Mesenchymal stem cell (in vitro differentiated cells and primary cell): ENCODE results near the gene MECP2.
A peak's percentile ranks its signal among the peaks of the same experiment; 100 is the strongest.

Source experiments
- DNase-seq: peaks from one replicate; pipeline ENCODE4 v3.0.0-alpha.2; 2013
- H2AFZ ChIP-seq: one replicate; pipeline ENCODE4 v1.6.1; 2013; ENCODE audit warnings: low read depth, mild to moderate bottlenecking, control low read depth, inconsistent platforms, low read length, moderate library complexity
- H2AK5ac ChIP-seq: 2 replicates; pipeline ENCODE4 v1.6.1; 2013; ENCODE audit warnings: low read length, moderate library complexity, mild to moderate bottlenecking, inconsistent platforms; ENCODE audit not compliant: severe bottlenecking
- H2BK120ac ChIP-seq: one replicate; pipeline ENCODE4 v1.6.1; 2013; ENCODE audit warnings: low read depth, mild to moderate bottlenecking, inconsistent platforms, low read length, moderate library complexity
- H2BK12ac ChIP-seq, 2 experiments: one replicate each; pipeline ENCODE4 v1.6.1; 2013; ENCODE audit warnings: inconsistent platforms in 2 of 2, low read length in 2 of 2, mild to moderate bottlenecking in 2 of 2, moderate library complexity in 2 of 2, control low read depth in 1 of 2
- H2BK15ac ChIP-seq: one replicate; pipeline ENCODE4 v1.6.1; 2013; ENCODE audit warnings: mild to moderate bottlenecking, low read depth, inconsistent platforms; ENCODE audit not compliant: poor library complexity, severe bottlenecking
- H2BK5ac ChIP-seq: 2 replicates; pipeline ENCODE4 v1.6.1; 2013; ENCODE audit warnings: low read depth, mild to moderate bottlenecking, low read length, control low read depth, inconsistent platforms; ENCODE audit not compliant: poor library complexity, severe bottlenecking
- H3K14ac ChIP-seq, 2 experiments: one replicate each; pipeline ENCODE4 v1.6.1; 2013; ENCODE audit warnings: inconsistent platforms in 2 of 2, low read length in 2 of 2, control low read depth in 1 of 2, mild to moderate bottlenecking in 1 of 2, moderate library complexity in 1 of 2
- H3K18ac ChIP-seq, 2 experiments: one replicate each; pipeline ENCODE4 v1.6.1; 2013; ENCODE audit warnings: inconsistent platforms in 2 of 2, low read length in 2 of 2, control low read depth in 1 of 2, low read depth in 1 of 2, mild to moderate bottlenecking in 1 of 2
- H3K23ac ChIP-seq, 2 experiments: one replicate each; pipeline ENCODE4 v1.6.1; 2013; ENCODE audit warnings: inconsistent platforms in 2 of 2, low read length in 2 of 2, mild to moderate bottlenecking in 2 of 2, moderate library complexity in 2 of 2, control low read depth in 1 of 2
- H3K27ac ChIP-seq: 2 replicates; pipeline ENCODE4 v1.5.1; 2013; ENCODE audit warnings: mild to moderate bottlenecking, moderate library complexity, low read length, control low read depth, inconsistent platforms; ENCODE audit not compliant: poor library complexity, severe bottlenecking
- H3K27me3 ChIP-seq, 2 experiments: 2 replicates each; pipeline versions ENCODE4 v1.6.1 to v1.7.0; 2013; ENCODE audit warnings: low read length in 2 of 2, mild to moderate bottlenecking in 2 of 2, moderate library complexity in 2 of 2, control low read depth in 1 of 2, inconsistent platforms in 1 of 2; ENCODE audit not compliant: control insufficient read depth in 1 of 2, insufficient read depth in 1 of 2
- H3K36me3 ChIP-seq, 2 experiments: 2 replicates each; pipeline versions ENCODE4 v1.6.1 to v1.7.0; 2013; ENCODE audit warnings: low read length in 2 of 2, control low read depth in 1 of 2, inconsistent platforms in 1 of 2, low read depth in 1 of 2, mild to moderate bottlenecking in 1 of 2; ENCODE audit not compliant: insufficient read depth in 2 of 2, control insufficient read depth in 1 of 2
- H3K4ac ChIP-seq, 2 experiments: one replicate each; pipeline ENCODE4 v1.6.1; 2013; ENCODE audit warnings: inconsistent platforms in 2 of 2, low read length in 2 of 2, mild to moderate bottlenecking in 2 of 2, moderate library complexity in 2 of 2, control low read depth in 1 of 2, low read depth in 1 of 2
- H3K4me1 ChIP-seq: 2 replicates; pipeline ENCODE4 v1.6.1; 2013; ENCODE audit warnings: low read depth, low read length, control low read depth; ENCODE audit not compliant: control insufficient read depth, insufficient read depth
- H3K4me2 ChIP-seq: 2 replicates; pipeline ENCODE4 v1.6.1; 2013; ENCODE audit warnings: low read length, mild to moderate bottlenecking, inconsistent platforms; ENCODE audit not compliant: poor library complexity, severe bottlenecking
- H3K4me3 ChIP-seq, 2 experiments: 2 replicates each; pipeline versions ENCODE4 v1.5.1 to v1.7.0; 2013; ENCODE audit warnings: low read length in 2 of 2, mild to moderate bottlenecking in 2 of 2, control low read depth in 1 of 2, low read depth in 1 of 2; ENCODE audit not compliant: insufficient read depth in 1 of 2
- H3K79me1 ChIP-seq: replicated peaks from 2 replicates; pipeline ENCODE4 v1.6.1; 2013; ENCODE audit warnings: mild to moderate bottlenecking, control low read depth, low read length, inconsistent platforms; ENCODE audit not compliant: poor library complexity, severe bottlenecking
- H3K9ac ChIP-seq: 2 replicates; pipeline ENCODE4 v1.7.0; 2013; ENCODE audit warnings: mild to moderate bottlenecking, low read length, moderate library complexity
- H3K9me3 ChIP-seq: 2 replicates; pipeline ENCODE4 v1.7.0; 2013; ENCODE audit warnings: mild to moderate bottlenecking, low read length; ENCODE audit not compliant: control insufficient read depth
- H4K8ac ChIP-seq: one replicate; pipeline ENCODE4 v1.6.1; 2013; ENCODE audit warnings: inconsistent platforms, mild to moderate bottlenecking, low read length, moderate library complexity
- H4K91ac ChIP-seq: one replicate; pipeline ENCODE4 v1.6.1; 2013; ENCODE audit warnings: mild to moderate bottlenecking, low read length, inconsistent platforms
- WGBS: methylation state at CpG from one replicate; pipeline ENCODE4 v1.1.7; 2013; ENCODE audit warnings: mixed read lengths; 5-methylcytosine and 5-hydroxymethylcytosine counted together

The MECP2 gene

DNA sequence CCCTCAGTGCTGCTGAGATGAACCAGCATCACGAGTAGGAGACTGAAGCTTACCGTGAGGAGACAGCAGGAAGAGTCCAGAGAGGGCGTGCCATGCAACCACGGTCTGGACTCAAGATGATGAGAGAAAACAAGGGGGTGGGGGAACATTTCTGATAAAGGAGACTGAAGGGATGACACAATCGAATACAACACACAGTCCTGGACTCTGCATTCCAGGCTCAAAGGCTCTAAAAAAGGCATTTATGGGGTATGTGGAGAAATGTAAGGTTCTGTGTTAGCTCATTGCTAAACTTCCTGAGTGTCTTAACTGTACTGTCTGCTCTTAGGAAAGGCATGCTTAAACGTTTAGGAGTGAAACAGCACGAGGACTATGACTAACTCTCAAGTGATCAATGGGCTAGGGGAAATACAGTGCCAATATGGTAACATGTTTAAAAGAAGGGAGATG, 57.2 kb downstream of the MECP2 start:
- Histone ChIP-seq H4K8ac (no peak overlapping the region), H3K4me2 (no peak overlapping the region), H2BK12ac (peak overlapping the region in 1 of 2 experiments; percentile 84), H2AFZ (no peak overlapping the region), H3K9me3 (no peaks in the 10 kb centered on the region), H2AK5ac (no peak overlapping the region), H2BK120ac (no peak overlapping the region), H3K9ac (peak overlapping the region; percentile 72), H4K91ac (no peak overlapping the region), H2BK15ac (no peak overlapping the region), H3K14ac (no peak overlapping the region), H3K36me3 (peaks cover 0 to 15% of the 10 kb centered on the region in 2 experiments), H3K4me1 (peaks cover 7% of the 10 kb centered on the region), H3K23ac (no peak overlapping the region), H3K27me3 (peaks cover 0 to 48% of the 10 kb centered on the region in 2 experiments), H3K4ac (no peak overlapping the region), H2BK5ac (no peak overlapping the region), H3K79me1 (no peaks in the 10 kb centered on the region), H3K18ac (peak overlapping the region; percentile 71 to 89), H3K4me3 (peak overlapping the region in 1 of 2 experiments; percentile 7), H3K27ac (peak overlapping the region; percentile 41)
- DNase-seq: peak; percentile 97
- WGBS: 18% methylated on average over 6 of the region's 7 CpGs

DNA sequence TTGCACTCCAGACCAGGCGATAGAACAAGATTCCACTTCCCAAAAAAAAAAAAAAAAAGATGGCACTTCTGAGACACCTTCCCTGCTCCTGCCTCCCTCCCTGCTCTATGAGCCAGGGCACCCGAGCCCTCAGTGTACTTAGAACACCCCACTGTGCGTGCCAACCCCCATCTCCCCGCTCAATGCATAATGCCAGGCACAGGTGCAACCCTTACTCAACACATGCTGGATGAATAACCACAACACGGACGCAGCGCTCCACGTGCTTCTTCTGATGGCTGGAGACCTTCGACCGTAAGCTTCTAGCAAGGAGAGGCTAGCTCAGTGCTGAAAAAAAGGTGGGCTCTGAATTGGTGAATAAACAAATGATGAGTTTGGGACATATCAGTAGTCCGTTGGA, 57.9 kb downstream of the MECP2 start:
- WGBS: 97% methylated on average over 11 of the region's 11 CpGs
- no peak overlapping the region for H3K4me2 ChIP-seq
- H2BK12ac ChIP-seq: peak overlapping the region; percentile 84 to 93
- H3K4me3 ChIP-seq: peak overlapping the region in 1 of 2 experiments; percentile 7
- H2AFZ ChIP-seq: no peak overlapping the region
- peak overlapping the region in 1 of 2 experiments; percentile 50 for H3K4ac ChIP-seq
- no peak for DNase-seq
- no peak overlapping the region for H3K27ac ChIP-seq
- peaks cover 6 to 12% of the 10 kb centered on the region in 2 experiments for H3K36me3 ChIP-seq
- H3K18ac ChIP-seq: peak overlapping the region; percentile 71 to 89
- H3K79me1 ChIP-seq: peaks cover 3% of the 10 kb centered on the region
- peak overlapping the region; percentile 15 for H4K8ac ChIP-seq
- peaks cover 7% of the 10 kb centered on the region for H3K4me1 ChIP-seq
- H3K23ac ChIP-seq: no peak overlapping the region
- H2AK5ac ChIP-seq: no peak overlapping the region
- H3K27me3 ChIP-seq: peaks cover 0 to 44% of the 10 kb centered on the region in 2 experiments
- H3K9me3 ChIP-seq: no peaks in the 10 kb centered on the region
- peak overlapping the region; percentile 80 for H4K91ac ChIP-seq
- no peak overlapping the region for H2BK5ac ChIP-seq
- no peak overlapping the region for H2BK15ac ChIP-seq
- H3K14ac ChIP-seq: no peak overlapping the region
- peak overlapping the region; percentile 49 for H2BK120ac ChIP-seq
- peak overlapping the region; percentile 72 for H3K9ac ChIP-seq

DNA sequence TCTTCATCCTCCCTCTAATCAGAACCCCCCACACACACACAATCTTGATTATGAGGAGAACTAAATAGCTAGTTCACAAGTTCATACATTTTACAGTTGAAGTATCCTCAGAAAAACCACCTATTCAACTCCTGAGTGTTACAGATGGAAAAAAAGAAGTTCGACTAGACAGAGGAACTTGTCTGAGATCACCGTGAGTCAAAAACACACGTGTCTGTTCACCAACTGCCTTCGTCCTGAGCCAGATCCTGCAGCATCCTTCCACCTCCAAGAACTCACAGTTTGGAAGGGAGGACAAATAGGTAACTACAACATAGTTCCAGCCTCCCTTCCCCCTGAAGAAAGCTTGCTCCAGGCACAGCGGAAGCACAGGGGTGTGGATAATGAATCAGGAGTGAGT, 58.9 kb downstream of the MECP2 start:
- no peak for DNase-seq
- WGBS: 75% methylated on average over 3 of the region's 5 CpGs

DNA sequence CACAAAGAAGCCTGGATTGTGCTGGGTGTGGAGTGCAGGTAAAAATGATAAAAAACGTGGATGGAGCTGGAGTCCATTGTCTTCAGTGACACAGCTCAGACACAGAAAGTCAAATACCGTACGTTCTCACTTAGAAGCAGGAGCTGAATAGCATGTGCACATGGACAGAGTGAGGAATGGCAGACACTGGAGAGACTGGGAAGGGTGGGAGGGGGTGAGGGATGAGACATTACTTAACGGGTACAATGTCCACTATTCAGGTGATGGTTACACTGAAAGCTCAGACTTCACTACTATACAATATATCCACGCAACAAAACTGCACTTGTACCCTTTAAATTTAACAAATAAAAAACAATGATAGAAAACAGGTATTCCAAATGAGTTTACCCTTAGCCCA, 59.8 kb downstream of the MECP2 start:
- Histone ChIP-seq H3K4me1 (peaks cover 8% of the 10 kb centered on the region), H2AFZ (no peak overlapping the region), H3K14ac (no peak overlapping the region), H3K4me2 (no peak overlapping the region), H3K4ac (no peak overlapping the region), H3K4me3 (no peak overlapping the region), H2BK120ac (no peak overlapping the region), H3K79me1 (peaks cover 3% of the 10 kb centered on the region), H3K9ac (no peak overlapping the region), H3K27ac (no peak overlapping the region), H2AK5ac (no peak overlapping the region), H3K23ac (no peak overlapping the region), H3K18ac (no peak overlapping the region), H2BK15ac (no peak overlapping the region), H4K8ac (no peak overlapping the region), H3K9me3 (no peaks in the 10 kb centered on the region), H2BK12ac (no peak overlapping the region), H3K36me3 (peaks cover 6 to 22% of the 10 kb centered on the region in 2 experiments), H4K91ac (no peak overlapping the region), H3K27me3 (peaks cover 0 to 45% of the 10 kb centered on the region in 2 experiments), H2BK5ac (no peak overlapping the region)
- 98% methylated on average over 4 of the region's 5 CpGs for WGBS
- no peak for DNase-seq

More for the DNA sequence above, 58.9 kb downstream of the MECP2 start:
- Histone ChIP-seq H3K4me2 (no peak overlapping the region), H2AFZ (no peak overlapping the region), H3K14ac (no peak overlapping the region), H2BK15ac (no peak overlapping the region), H3K9me3 (no peaks in the 10 kb centered on the region), H2BK12ac (peak overlapping the region in 1 of 2 experiments; percentile 38), H3K4ac (no peak overlapping the region), H3K27me3 (peaks cover 0 to 39% of the 10 kb centered on the region in 2 experiments), H3K4me3 (no peak overlapping the region), H2AK5ac (no peak overlapping the region), H3K23ac (no peak overlapping the region), H3K4me1 (peaks cover 7% of the 10 kb centered on the region), H3K27ac (no peak overlapping the region), H3K18ac (peak overlapping the region in 1 of 2 experiments; percentile 68), H4K8ac (no peak overlapping the region), H2BK120ac (no peak overlapping the region), H4K91ac (no peak overlapping the region), H3K79me1 (peaks cover 3% of the 10 kb centered on the region), H3K9ac (peak overlapping the region; percentile 11), H3K36me3 (peaks cover 6 to 13% of the 10 kb centered on the region in 2 experiments), H2BK5ac (no peak overlapping the region)
